ENCODE measurements around the gene NONO. TPM values are rescaled to one million over a fixed set of nuclear protein-coding genes. Genes with fewer than 3 reads are reported as not detected.
A peak's percentile ranks its signal among the peaks of the same experiment; 100 is the strongest.

Gene NONO, protein sequence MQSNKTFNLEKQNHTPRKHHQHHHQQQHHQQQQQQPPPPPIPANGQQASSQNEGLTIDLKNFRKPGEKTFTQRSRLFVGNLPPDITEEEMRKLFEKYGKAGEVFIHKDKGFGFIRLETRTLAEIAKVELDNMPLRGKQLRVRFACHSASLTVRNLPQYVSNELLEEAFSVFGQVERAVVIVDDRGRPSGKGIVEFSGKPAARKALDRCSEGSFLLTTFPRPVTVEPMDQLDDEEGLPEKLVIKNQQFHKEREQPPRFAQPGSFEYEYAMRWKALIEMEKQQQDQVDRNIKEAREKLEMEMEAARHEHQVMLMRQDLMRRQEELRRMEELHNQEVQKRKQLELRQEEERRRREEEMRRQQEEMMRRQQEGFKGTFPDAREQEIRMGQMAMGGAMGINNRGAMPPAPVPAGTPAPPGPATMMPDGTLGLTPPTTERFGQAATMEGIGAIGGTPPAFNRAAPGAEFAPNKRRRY
- total RNA-seq (100 to 1,000 TPM; 170 to 214 (median 194) TPM), polyA plus RNA-seq (100 to 1,000 TPM in 1 of 3 donors, 10 to 100 TPM in 2; 79.8 to 169 (median 87.1) TPM)

DNA sequence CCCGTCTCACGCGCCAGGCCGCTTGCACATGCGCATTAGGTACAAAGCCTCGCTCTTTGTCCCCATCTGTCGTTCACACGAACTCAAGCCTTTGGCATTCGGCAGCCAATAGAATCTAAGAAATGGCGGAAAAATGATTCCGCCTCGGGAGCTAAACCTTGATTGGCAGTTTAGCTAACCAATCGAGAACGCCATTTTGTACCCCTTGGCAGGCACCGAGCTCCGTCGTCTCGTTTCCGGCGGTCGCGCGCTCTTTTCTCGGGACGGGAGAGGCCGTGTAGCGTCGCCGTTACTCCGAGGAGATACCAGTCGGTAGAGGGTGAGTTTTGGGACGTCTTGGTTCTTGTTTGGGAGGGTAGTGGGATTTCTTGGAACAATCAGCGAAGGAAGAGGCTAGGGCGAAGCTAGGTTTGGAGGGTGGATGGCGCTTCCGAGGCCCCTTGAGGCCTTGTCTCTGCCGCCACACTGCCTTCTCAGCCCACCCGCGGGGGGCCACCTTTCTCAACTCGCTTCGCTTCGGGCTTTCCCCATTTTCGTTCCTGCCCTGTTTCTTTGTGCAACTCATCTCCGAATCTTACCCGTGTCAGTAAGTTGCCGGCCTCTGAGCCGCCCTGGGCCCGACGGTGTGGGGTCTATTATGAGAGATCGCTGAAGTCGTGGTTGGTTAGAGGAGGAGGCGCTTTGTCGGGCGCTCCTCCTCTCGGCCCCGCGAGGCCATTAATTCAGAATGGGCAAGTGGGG is at the start of gene NONO:
Gene NONO, plus strand, starts transcription at position 233 of the 741 bp plus-strand sequence. CDS start 7,003 bp downstream, outside the sequence.
- 0 to 1% methylated on average over 57 of the region's 57 CpGs for WGBS, 2 donors
- TF ChIP-seq POLR2AphosphoS5 (IDR thresholded peaks at IDR 0.05): peak; percentile 86 to 93 (median 90)
- no peak for TF ChIP-seq EP300 (IDR thresholded peaks at IDR 0.05)
- TF ChIP-seq, protein P1, sequence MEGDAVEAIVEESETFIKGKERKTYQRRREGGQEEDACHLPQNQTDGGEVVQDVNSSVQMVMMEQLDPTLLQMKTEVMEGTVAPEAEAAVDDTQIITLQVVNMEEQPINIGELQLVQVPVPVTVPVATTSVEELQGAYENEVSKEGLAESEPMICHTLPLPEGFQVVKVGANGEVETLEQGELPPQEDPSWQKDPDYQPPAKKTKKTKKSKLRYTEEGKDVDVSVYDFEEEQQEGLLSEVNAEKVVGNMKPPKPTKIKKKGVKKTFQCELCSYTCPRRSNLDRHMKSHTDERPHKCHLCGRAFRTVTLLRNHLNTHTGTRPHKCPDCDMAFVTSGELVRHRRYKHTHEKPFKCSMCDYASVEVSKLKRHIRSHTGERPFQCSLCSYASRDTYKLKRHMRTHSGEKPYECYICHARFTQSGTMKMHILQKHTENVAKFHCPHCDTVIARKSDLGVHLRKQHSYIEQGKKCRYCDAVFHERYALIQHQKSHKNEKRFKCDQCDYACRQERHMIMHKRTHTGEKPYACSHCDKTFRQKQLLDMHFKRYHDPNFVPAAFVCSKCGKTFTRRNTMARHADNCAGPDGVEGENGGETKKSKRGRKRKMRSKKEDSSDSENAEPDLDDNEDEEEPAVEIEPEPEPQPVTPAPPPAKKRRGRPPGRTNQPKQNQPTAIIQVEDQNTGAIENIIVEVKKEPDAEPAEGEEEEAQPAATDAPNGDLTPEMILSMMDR (IDR thresholded peaks at IDR 0.05): peak in 1 of 4 experiments; percentile 19
- TF ChIP-seq POLR2A (IDR thresholded peaks at IDR 0.05): peak; percentile 78 to 80
- peak within 1 kb of the TSS; percentile 85 to 95 (median 89) for H3K27ac ChIP-seq
- DNase-seq: peak; percentile 94
- no peaks in the 10 kb centered on the region for H3K27me3 ChIP-seq
- H3K36me3 ChIP-seq: no peaks in the 10 kb centered on the region
- intact Hi-C loops (cut with DNase I): loop anchor here (2.0 kb wide), 2 partner anchors 29 to 81 kb away; partner anchors contain the start of gene ZMYM3
- H3K4me3 ChIP-seq: peak within 1 kb of the TSS; percentile 50 to 63 (median 62)
- no peaks in the 10 kb centered on the region for H3K9me3 ChIP-seq
- peaks cover 0 to 29% (median 11%) of the 10 kb centered on the region in 4 donors for H3K4me1 ChIP-seq

DNA sequence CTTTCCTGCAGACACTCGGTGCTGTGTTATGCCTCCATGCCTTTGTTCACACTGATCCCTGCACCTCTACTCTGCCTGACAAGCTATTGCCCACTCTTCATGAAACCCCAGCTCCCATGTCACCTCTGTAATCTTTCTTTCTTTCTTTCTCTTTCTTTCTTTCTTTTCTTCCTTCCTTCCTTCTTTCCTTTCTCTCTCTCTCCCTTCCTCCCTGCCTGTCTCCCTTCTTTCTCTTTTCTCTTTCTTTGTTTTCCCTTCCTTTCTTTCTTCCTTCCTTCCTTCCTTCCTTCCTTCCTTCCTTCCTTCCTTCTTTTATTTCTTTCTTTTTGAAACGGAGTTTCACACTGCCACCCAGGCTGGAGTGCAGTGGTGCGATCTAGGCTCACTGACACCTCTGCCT is 48.0 kb upstream of the NONO start:
- H3K27ac ChIP-seq: no peak overlapping the region
- H3K27me3 ChIP-seq: no peaks in the 10 kb centered on the region
- H3K36me3 ChIP-seq: peaks cover 0 to 5% (median 0%) of the 10 kb centered on the region in 4 donors
- intact Hi-C loops (cut with DNase I): no loop called here
- no peaks in the 10 kb centered on the region for H3K4me1 ChIP-seq
- no peak for DNase-seq
- H3K4me3 ChIP-seq: no peak overlapping the region
- 77 to 87% methylated on average over 3 of the region's 3 CpGs for WGBS, 2 donors
- no peaks in the 10 kb centered on the region for H3K9me3 ChIP-seq
- TF ChIP-seq, protein P1 (IDR thresholded peaks at IDR 0.05): no peak
- no peak for TF ChIP-seq POLR2AphosphoS5 (IDR thresholded peaks at IDR 0.05)
- no peak for TF ChIP-seq POLR2A (IDR thresholded peaks at IDR 0.05)
- no peak for TF ChIP-seq EP300 (IDR thresholded peaks at IDR 0.05)

DNA sequence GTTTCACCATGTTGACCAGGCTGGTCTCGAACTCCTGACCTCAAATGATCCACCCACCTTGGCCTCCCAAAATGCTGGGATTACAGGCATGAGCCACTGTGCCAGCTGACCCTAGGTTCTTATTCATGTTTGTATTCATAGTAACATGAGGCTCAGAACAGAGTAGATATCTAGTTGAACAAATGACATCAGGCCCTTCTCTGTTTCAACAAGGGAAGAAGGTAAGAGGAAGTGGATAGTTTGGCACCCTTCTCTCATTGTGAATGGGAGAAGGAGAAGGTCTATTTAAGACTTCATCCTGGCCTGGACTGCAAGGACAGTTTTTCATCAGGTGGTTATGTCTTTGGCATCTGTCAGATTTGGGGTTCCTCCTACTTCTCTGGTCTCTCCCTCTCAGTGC is 46.6 kb upstream of the NONO start:
- H3K4me3 ChIP-seq: no peak overlapping the region
- no peaks in the 10 kb centered on the region for H3K9me3 ChIP-seq
- intact Hi-C loops (cut with DNase I): no loop called here
- H3K36me3 ChIP-seq: peaks cover 0 to 10% (median 0%) of the 10 kb centered on the region in 4 donors
- DNase-seq: no peak
- no peak overlapping the region for H3K27ac ChIP-seq
- H3K27me3 ChIP-seq: no peaks in the 10 kb centered on the region
- 90 to 93% methylated on average over 1 of the region's 1 CpG for WGBS, 2 donors
- H3K4me1 ChIP-seq: no peaks in the 10 kb centered on the region
- TF ChIP-seq, protein P1 (IDR thresholded peaks at IDR 0.05): no peak

DNA sequence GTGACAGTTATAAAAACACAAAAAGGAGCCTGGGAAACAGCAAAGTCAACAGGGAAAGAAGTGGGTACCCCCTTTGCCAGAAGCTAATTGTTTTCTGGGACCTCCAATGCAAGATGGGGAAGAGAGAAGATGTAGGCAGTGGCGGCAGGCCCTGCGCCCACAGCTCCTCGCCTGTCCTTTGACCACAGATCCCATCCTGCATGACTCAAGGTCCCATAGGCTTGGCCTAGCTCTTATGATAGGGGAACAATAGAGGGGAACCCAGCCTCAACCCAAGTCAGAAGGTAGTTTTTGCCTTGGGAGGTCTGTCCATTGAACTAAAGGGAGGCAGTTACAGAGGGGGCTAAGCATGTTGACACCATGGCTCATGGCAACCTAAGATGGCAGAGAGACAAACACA is 43.7 kb upstream of the NONO start:
- 87 to 97% methylated on average over 3 of the region's 3 CpGs for WGBS, 2 donors
- Histone ChIP-seq H3K4me3 (no peak overlapping the region), H3K27me3 (no peaks in the 10 kb centered on the region), H3K27ac (no peak overlapping the region), H3K4me1 (no peaks in the 10 kb centered on the region), H3K9me3 (no peaks in the 10 kb centered on the region), H3K36me3 (peaks cover 0 to 39% (median 6%) of the 10 kb centered on the region in 4 donors)
- DNase-seq: no peak
- intact Hi-C loops (cut with DNase I): no loop called here
- TF ChIP-seq, protein P1 (IDR thresholded peaks at IDR 0.05): no peak
- no peak for TF ChIP-seq POLR2A (IDR thresholded peaks at IDR 0.05)
- no peak for TF ChIP-seq POLR2AphosphoS5 (IDR thresholded peaks at IDR 0.05)
- TF ChIP-seq EP300 (IDR thresholded peaks at IDR 0.05): no peak
